Measurements from ENCODE around the gene ACP5. TPM values are rescaled to one million over a fixed set of nuclear protein-coding genes. Genes with fewer than 3 reads are reported as not detected.

Gene ACP5
- total and polyA plus RNA-seq, 10 of the 15 experiments (the other 5 are each of a cell fraction or from before 2014, with no cell fraction given) = 1.0 to 73.4 (median 36.8) TPM

DNA sequence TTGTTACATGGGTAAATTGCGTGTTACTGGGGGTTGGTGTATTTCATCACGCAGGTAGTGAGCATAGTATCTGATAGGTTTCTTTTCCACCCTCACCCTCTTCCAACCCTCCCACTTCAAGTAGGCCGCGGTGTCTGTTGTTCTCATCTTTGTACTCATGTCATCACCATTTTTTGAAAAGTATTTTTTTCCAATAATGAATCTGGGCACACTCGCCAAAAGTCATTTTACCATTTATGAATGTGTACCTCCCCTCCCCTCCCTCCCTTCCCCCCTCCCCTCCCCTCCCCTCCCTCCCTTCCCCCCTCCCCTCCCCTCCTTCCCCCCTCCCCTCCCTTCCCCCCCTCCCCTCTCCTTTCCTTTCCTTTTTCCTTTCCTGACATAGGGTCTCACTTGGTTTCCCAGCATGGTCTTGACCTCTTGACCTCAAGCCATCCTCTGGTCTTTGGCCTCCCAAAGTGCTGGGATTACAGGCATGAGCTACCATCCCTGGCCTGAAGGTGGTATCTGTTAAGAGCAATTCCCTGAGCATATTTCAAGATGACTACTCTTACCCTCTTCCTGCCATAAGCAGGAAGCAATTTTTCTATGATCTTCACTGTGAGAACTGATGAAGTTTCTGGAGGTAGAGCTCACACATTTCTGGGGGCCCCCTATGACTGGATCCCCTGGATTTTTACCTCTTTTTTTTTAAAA lies 35.5 kb upstream of the ACP5 start:
- H4K20me1 ChIP-seq (ENCODE audit: control insufficient read depth, insufficient read depth) = no peaks in the 10 kb centered on the region
- no peaks in the 10 kb centered on the region for H3K4me1 ChIP-seq (ENCODE audit: control insufficient read depth, insufficient read depth, low read length)
- ATAC-seq (no peak), FAIRE-seq (no peak), DNase-seq (ENCODE audit: low read depth, low spot score) (no peak)
- H3K9me3 ChIP-seq (replicated peaks; ENCODE audit: control insufficient read depth, insufficient read depth, low read length) = peaks cover 19% of the 10 kb centered on the region
- no peak overlapping the region for H3K4me3 ChIP-seq
- H3K9ac ChIP-seq (ENCODE audit: control insufficient read depth, insufficient read depth, low read length) = no peak overlapping the region
- H2AFZ ChIP-seq (ENCODE audit: control insufficient read depth, low read depth, low read length) = no peak overlapping the region
- in situ Hi-C loops (cut with MboI) (no loop called here), intact Hi-C loops (cut with micrococcal nuclease; ENCODE audit: unreplicated experiment) (no loop called here)
- SMC1A ChIA-PET (ENCODE audit: uncharacterized antibody, unreplicated experiment) = interaction anchor here (1.0 kb wide), 1 partner anchor 21 kb away, joined by 3 read pairs; no protein-coding TSS in a partner anchor
- H3K79me2 ChIP-seq (ENCODE audit: control insufficient read depth, insufficient read depth, low read length) = no peaks in the 10 kb centered on the region
- H3K36me3 ChIP-seq (ENCODE audit: control insufficient read depth in 2 of 2, insufficient read depth in 2 of 2, low read length in 1 of 2) = peaks cover 2 to 28% of the 10 kb centered on the region in 2 experiments
- TF ChIP-seq CBX3 (IDR thresholded peaks at IDR 0.05; ENCODE audit: borderline replicate concordance, low read depth) (no peak), NR2C1 (IDR thresholded peaks at IDR 0.05) (no peak), FOS (IDR thresholded peaks at IDR 0.05; ENCODE audit: borderline replicate concordance, extremely low read depth, insufficient read length) (no peak), MTA3 (IDR thresholded peaks at IDR 0.05; ENCODE audit: borderline replicate concordance, low read length) (no peak), NRF1 (conservative IDR thresholded peaks at IDR 0.05; ENCODE audit: low read depth, low read length) (no peak), CHD4 (IDR thresholded peaks at IDR 0.05) (no peak), E2F8 (IDR thresholded peaks at IDR 0.05; ENCODE audit: low read depth, partially characterized antibody) (no peak)
- TF ChIP-seq, protein P1, sequence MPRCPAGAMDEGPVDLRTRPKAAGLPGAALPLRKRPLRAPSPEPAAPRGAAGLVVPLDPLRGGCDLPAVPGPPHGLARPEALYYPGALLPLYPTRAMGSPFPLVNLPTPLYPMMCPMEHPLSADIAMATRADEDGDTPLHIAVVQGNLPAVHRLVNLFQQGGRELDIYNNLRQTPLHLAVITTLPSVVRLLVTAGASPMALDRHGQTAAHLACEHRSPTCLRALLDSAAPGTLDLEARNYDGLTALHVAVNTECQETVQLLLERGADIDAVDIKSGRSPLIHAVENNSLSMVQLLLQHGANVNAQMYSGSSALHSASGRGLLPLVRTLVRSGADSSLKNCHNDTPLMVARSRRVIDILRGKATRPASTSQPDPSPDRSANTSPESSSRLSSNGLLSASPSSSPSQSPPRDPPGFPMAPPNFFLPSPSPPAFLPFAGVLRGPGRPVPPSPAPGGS (IDR thresholded peaks at IDR 0.05; ENCODE audit: borderline replicate concordance, insufficient read depth, low read depth, low read length, poor library complexity, severe bottlenecking) = no peak
- H3K4me2 ChIP-seq (ENCODE audit: control insufficient read depth, insufficient read depth) = no peak overlapping the region
- H3K27ac ChIP-seq (ENCODE audit: control insufficient read depth, insufficient read depth) = no peak overlapping the region
- RAD21 ChIA-PET (ENCODE audit: unreplicated experiment) = no interaction called here
- CTCF ChIA-PET = no interaction called here
- POLR2A ChIA-PET = interaction anchor here (0.6 kb wide), 1 partner anchor 105 kb away, joined by 5 read pairs; no protein-coding TSS in a partner anchor
- BruUV-seq (replicated peaks) = no TSS peak
- WGBS (ENCODE audit: insufficient coverage, insufficient replicate concordance, low lambda C conversion rate, missing lambda C conversion rate) = 98% methylated on average over 5 of the region's 5 CpGs
- no peaks in the 10 kb centered on the region for H3K27me3 ChIP-seq (replicated peaks in 1 of 2; ENCODE audit: control insufficient read depth in 2 of 2, insufficient read depth in 2 of 2, low read length in 1 of 2)
